Loucy (cell line): ENCODE data around the gene EEF1E1.

Experiments used
- CTCF ChIP-seq: fragments of 200-600 bp; sonication (generic); conservative IDR thresholded peaks from 2 replicates; pipeline ENCODE4 v1.5.1; 2014; ENCODE audit warnings: mild to moderate bottlenecking, antibody characterized with exemption, low read length
- EZH2phosphoT487 ChIP-seq: fragments of 200-600 bp; IDR thresholded peaks from 2 replicates; pipeline ENCODE4 v1.6.1; 2018; ENCODE audit warnings: antibody characterized with exemption, mild to moderate bottlenecking, moderate library complexity, borderline replicate concordance

GRCh38 chr6:8103726-8104125, 1.4 kb upstream of the EEF1E1 start:
- TF ChIP-seq CTCF, result no peak
- TF ChIP-seq EZH2phosphoT487, result no peak
